T-cell (primary cell): ENCODE results near the gene COX4I1. TPM values are rescaled to one million over a fixed set of nuclear protein-coding genes. Genes with fewer than 3 reads are reported as not detected.

Source experiments
- ATAC-seq, 4 experiments: fragments of 200-7000 bp in 3 of 4; fragments of 150-1000 bp in 1 of 4; cut with Tn5 transposase; replicated peaks in 1 of 4; 1 replicate in 3 of 4; 2 replicates in 1 of 4; pipeline ENCODE4 v1.10.0; 2021; ENCODE audit warnings: moderate library complexity in 3 of 4, mild to moderate bottlenecking in 2 of 4, moderate number of reproducible peaks in 1 of 4
- CTCF ChIA-PET, 2 donors: fragments of 300-600 bp; sonication (Branson Sonifier 250); formaldehyde crosslinking; loops; one replicate each; lab custom pipeline; 2022; ENCODE audit warnings: antibody characterized with exemption in 2 of 2; lab: Charles Lee
- POLR2A ChIA-PET, 2 donors: fragments of 300-600 bp; sonication (Branson Sonifier 250); formaldehyde crosslinking; loops; one replicate each; lab custom pipeline; 2022; ENCODE audit warnings: antibody characterized with exemption in 2 of 2; lab: Charles Lee
- DNase-seq, 35 experiments: peaks; one replicate each; pipeline versions ENCODE4 v3.0.0 to v3.0.0-alpha.2; 2013 to 2023
- H3K27ac ChIP-seq: one replicate; pipeline ENCODE4 v1.5.1; 2013; ENCODE audit warnings: low read length
- H3K27me3 ChIP-seq, 2 experiments: replicated peaks in 1 of 2; 1 replicate in 1 of 2; 2 replicates in 1 of 2; pipeline versions ENCODE4 v1.6.1 to v1.7.0; 2013; ENCODE audit warnings: low read length in 1 of 2, mixed read lengths in 1 of 2; ENCODE audit not compliant: control insufficient read depth in 2 of 2, insufficient read depth in 2 of 2; ENCODE audit errors: extremely low read depth in 1 of 2
- H3K36me3 ChIP-seq, 2 donors: 1 replicate in 1 of 2; 2 replicates in 1 of 2; pipeline versions ENCODE4 v1.6.1 to v1.7.0; 2013; ENCODE audit warnings: low read length in 1 of 2; ENCODE audit not compliant: control insufficient read depth in 2 of 2, insufficient read depth in 1 of 2; ENCODE audit errors: extremely low read depth in 1 of 2
- H3K4me1 ChIP-seq, 2 experiments: 1 replicate in 1 of 2; 2 replicates in 1 of 2; pipeline versions ENCODE4 v1.6.1 to v1.7.0; 2013; ENCODE audit warnings: low read length in 2 of 2, mixed read lengths in 1 of 2; ENCODE audit not compliant: insufficient read depth in 2 of 2, control insufficient read depth in 1 of 2; ENCODE audit errors: extremely low read depth in 1 of 2
- H3K4me3 ChIP-seq, 2 donors: 1 replicate in 1 of 2; 2 replicates in 1 of 2; pipeline versions ENCODE4 v1.5.1 to v1.7.0; 2013; ENCODE audit warnings: mild to moderate bottlenecking in 2 of 2, low read length in 1 of 2, moderate library complexity in 1 of 2; ENCODE audit not compliant: control insufficient read depth in 1 of 2; ENCODE audit errors: extremely low read depth in 1 of 2
- H3K9me3 ChIP-seq: 2 replicates; pipeline ENCODE4 v1.7.0; 2013
- H3K27ac Mint-ChIP-seq, 2 donors: one replicate each; pipeline ENCODE4 v1.8.0; 2020 to 2021; ENCODE audit warnings: mild to moderate bottlenecking in 2 of 2, mixed read lengths in 2 of 2
- H3K27me3 Mint-ChIP-seq, 2 donors: one replicate each; pipeline ENCODE4 v1.8.0; 2021 to 2022; ENCODE audit warnings: mixed read lengths in 2 of 2
- H3K36me3 Mint-ChIP-seq: one replicate; pipeline ENCODE4 v1.8.0; 2021; ENCODE audit warnings: mixed read lengths
- H3K4me1 Mint-ChIP-seq, 3 donors: one replicate each; pipeline ENCODE4 v1.8.0; 2020 to 2022; ENCODE audit warnings: mixed read lengths in 3 of 3, mild to moderate bottlenecking in 1 of 3
- H3K4me3 Mint-ChIP-seq, 3 donors: one replicate each; pipeline ENCODE4 v1.8.0; 2020 to 2022; ENCODE audit warnings: mild to moderate bottlenecking in 3 of 3, mixed read lengths in 3 of 3, moderate library complexity in 3 of 3
- H3K9me3 Mint-ChIP-seq, 3 donors: one replicate each; pipeline ENCODE4 v1.8.0; 2020 to 2022; ENCODE audit warnings: mixed read lengths in 3 of 3
- WGBS: methylation state at CpG from one replicate; pipeline ENCODE4 v1.1.5; 2013; ENCODE audit warnings: missing lambda C conversion rate; ENCODE audit not compliant: insufficient coverage; 5-methylcytosine and 5-hydroxymethylcytosine counted together
- total RNA-seq, 35 experiments: library from RNA in 6 of 35; stranded (reverse) in 6 of 35; fragments of 120-200 nt in 1 of 35; gene quantifications; one replicate each; pipeline versions ENCODE4 v1.2.1 to v1.2.4 and lab custom pipeline; 2013 to 2026

Gene COX4I1
- total RNA-seq, 5 donors from 2014 or later (not counting 1 experiment from before 2014, with no cell fraction given): 542 to 606 (median 574) TPM

DNA sequence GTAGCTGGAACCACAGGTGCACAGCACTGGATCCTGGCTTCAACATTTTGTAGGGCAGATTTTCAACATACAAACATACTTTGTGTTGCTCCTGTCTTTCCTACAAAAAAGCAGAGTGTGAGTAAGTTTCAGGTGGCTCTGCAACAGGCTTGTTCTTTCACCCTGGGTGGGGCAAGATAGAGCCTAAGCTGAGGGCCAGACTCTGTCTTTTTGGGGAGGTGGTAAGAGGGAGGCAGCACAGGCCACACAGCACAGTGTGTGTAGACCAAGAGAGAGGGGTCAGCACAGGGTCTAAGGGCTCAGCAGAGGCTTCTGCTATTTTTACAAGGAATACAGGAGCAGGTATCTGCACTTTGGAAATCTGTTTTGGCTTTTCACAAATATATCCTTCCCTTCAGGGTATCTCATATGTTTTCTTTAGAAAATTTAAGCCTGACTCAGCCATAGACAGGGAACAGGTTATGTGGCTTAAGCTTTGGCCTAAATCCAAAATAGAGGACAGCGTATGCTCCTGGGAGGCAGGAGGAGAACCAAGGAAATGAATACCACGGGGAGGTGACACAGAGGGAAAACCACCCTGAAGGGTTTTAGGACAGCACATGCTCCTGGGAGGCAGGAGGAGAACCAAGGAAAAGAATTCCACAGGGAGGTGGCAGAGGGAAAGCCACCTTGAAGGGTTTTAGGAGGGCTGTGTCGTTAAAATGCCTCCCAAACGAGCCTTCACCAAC, 21.7 kb upstream of the COX4I1 start:
- no peaks in the 10 kb centered on the region for H3K27me3 Mint-ChIP-seq
- Histone ChIP-seq H3K4me3 (no peak overlapping the region), H3K9me3 (no peaks in the 10 kb centered on the region), H3K36me3 (peaks cover 8 to 53% of the 10 kb centered on the region in 2 donors), H3K27me3 (no peaks in the 10 kb centered on the region), H3K27ac (no peak overlapping the region), H3K4me1 (peaks cover 0 to 4% of the 10 kb centered on the region in 2 experiments)
- H3K36me3 Mint-ChIP-seq: peaks cover 45% of the 10 kb centered on the region
- DNase-seq (no peak), ATAC-seq (no peak)
- H3K4me3 Mint-ChIP-seq: no peak overlapping the region
- no peaks in the 10 kb centered on the region for H3K9me3 Mint-ChIP-seq
- peak overlapping the region in 1 of 2 donors; percentile 16 for H3K27ac Mint-ChIP-seq
- ChIA-PET CTCF (interaction anchor here in 1 of 2 donors (0.9 kb wide), 1 partner anchor 42 kb away, joined by 4 read pairs; no protein-coding TSS in a partner anchor), POLR2A (interaction anchor here in 1 of 2 donors (0.6 kb wide), 1 partner anchor 85 kb away, joined by 3 read pairs; no protein-coding TSS in a partner anchor)
- WGBS: 100% methylated on average over 1 of the region's 4 CpGs
- no peaks in the 10 kb centered on the region for H3K4me1 Mint-ChIP-seq

DNA sequence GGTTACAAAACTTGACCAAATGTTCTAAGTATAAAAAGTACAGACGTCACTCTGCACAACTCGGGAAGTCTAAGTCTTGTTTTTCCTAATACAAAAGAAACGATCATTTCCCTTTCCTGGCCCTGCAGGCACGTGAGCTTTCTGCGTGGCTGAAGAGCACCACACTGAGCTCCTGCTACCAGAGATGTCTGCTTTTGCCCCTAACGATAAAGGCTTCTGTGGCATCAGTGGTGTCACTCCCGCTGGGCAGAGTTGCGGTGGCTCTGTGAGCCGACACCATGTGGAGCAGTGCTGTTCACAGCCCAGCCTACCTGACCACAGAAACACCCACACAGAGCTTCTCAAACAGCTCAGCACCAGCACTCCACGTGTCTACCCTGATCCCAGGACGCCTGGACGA, 20.6 kb upstream of the COX4I1 start:
- no peak overlapping the region for H3K27ac ChIP-seq
- peaks cover 0 to 4% of the 10 kb centered on the region in 2 experiments for H3K4me1 ChIP-seq
- ATAC-seq (peak in 1 of 4 experiments; percentile 48), DNase-seq (peak in 5 of 35 experiments; percentile 5 to 41 (median 15))
- Mint-ChIP-seq H3K27me3 (no peaks in the 10 kb centered on the region), H3K27ac (peak overlapping the region in 1 of 2 donors; percentile 52), H3K36me3 (peaks cover 51% of the 10 kb centered on the region), H3K4me3 (no peak overlapping the region), H3K4me1 (no peaks in the 10 kb centered on the region), H3K9me3 (no peaks in the 10 kb centered on the region)
- no peak overlapping the region for H3K4me3 ChIP-seq
- no peaks in the 10 kb centered on the region for H3K27me3 ChIP-seq
- H3K9me3 ChIP-seq: no peaks in the 10 kb centered on the region
- ChIA-PET POLR2A (interaction anchor here in 1 of 2 donors (0.7 kb wide), 1 partner anchor 11 kb away, joined by 4 read pairs; no protein-coding TSS in a partner anchor), CTCF (no interaction called here)
- 35% methylated on average over 9 of the region's 12 CpGs for WGBS
- peaks cover 8 to 59% of the 10 kb centered on the region in 2 donors for H3K36me3 ChIP-seq

GRCh38 chr16:85780281-85780680, 19.2 kb upstream of the COX4I1 start:
- Mint-ChIP-seq H3K9me3 (no peaks in the 10 kb centered on the region), H3K4me1 (no peaks in the 10 kb centered on the region), H3K36me3 (peaks cover 51% of the 10 kb centered on the region), H3K27ac (no peak overlapping the region), H3K4me3 (no peak overlapping the region), H3K27me3 (no peaks in the 10 kb centered on the region)
- Histone ChIP-seq H3K27me3 (no peaks in the 10 kb centered on the region), H3K4me3 (no peak overlapping the region), H3K4me1 (peaks cover 0 to 4% of the 10 kb centered on the region in 2 experiments), H3K27ac (no peak overlapping the region), H3K36me3 (peaks cover 8 to 59% of the 10 kb centered on the region in 2 donors), H3K9me3 (no peaks in the 10 kb centered on the region)
- WGBS: 91% methylated on average over 26 of the region's 26 CpGs
- DNase-seq: no peak
- ChIA-PET POLR2A (no interaction called here), CTCF (no interaction called here)
- no peak for ATAC-seq

- DNase-seq (no peak), ATAC-seq (no peak)
- H3K9me3 ChIP-seq: no peaks in the 10 kb centered on the region
- peaks cover 0 to 4% of the 10 kb centered on the region in 2 experiments for H3K4me1 ChIP-seq
- Mint-ChIP-seq H3K36me3 (peaks cover 60% of the 10 kb centered on the region), H3K4me1 (peaks cover 0 to 7% (median 0%) of the 10 kb centered on the region in 3 donors), H3K27ac (no peak overlapping the region), H3K27me3 (no peaks in the 10 kb centered on the region), H3K4me3 (no peak overlapping the region), H3K9me3 (no peaks in the 10 kb centered on the region)
- POLR2A ChIA-PET: no interaction called here
- no peaks in the 10 kb centered on the region for H3K27me3 ChIP-seq
- no peak overlapping the region for H3K4me3 ChIP-seq
- CTCF ChIA-PET: no interaction called here
- 92% methylated on average over 6 of the region's 10 CpGs for WGBS
- H3K27ac ChIP-seq: no peak overlapping the region
- H3K36me3 ChIP-seq: peaks cover 8 to 62% of the 10 kb centered on the region in 2 donors
Observed at GRCh38 chr16:85781156-85781555, 18.3 kb upstream of the COX4I1 start.

DNA sequence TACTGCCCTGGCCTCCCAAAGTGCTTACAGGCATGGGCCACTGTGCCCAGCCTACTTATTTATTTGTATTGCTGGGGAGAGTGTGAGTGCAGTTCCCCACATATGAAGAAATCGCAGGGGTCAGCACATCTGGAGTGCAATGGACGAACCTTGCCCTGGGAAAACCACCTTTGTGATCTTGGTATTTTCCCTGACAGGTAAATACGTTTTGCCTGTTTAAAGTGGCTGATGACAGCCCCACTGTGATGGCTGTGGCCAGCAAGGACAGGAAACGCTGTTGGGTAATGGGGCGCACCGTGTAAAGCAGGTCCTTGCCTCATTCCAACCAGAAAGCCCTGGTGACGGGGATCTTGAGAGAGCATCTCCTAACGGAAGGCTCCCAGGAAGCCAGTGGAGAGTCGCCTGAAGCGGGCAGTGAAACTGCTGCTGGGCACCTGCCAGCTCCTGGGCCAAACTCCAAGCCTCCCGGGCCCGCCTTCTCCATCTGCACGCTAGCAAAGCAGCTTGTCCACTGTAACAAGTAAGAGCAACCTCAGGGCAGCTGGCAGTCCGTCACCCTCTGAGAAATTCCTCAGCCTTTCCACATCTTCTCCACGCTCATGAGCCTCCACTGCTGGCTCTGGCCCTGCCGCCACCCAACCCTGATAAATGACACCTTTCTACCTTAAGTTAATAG, 17.7 kb upstream of the COX4I1 start:
- ChIA-PET POLR2A (no interaction called here), CTCF (no interaction called here)
- peaks cover 8 to 64% of the 10 kb centered on the region in 2 donors for H3K36me3 ChIP-seq
- no peak overlapping the region for H3K4me3 ChIP-seq
- ATAC-seq (no peak), DNase-seq (no peak)
- Mint-ChIP-seq H3K27ac (peak overlapping the region in 1 of 2 donors; percentile 61), H3K4me3 (no peak overlapping the region), H3K36me3 (peaks cover 57% of the 10 kb centered on the region), H3K4me1 (peaks cover 0 to 9% (median 0%) of the 10 kb centered on the region in 3 donors), H3K9me3 (no peaks in the 10 kb centered on the region), H3K27me3 (no peaks in the 10 kb centered on the region)
- H3K4me1 ChIP-seq: peaks cover 0 to 4% of the 10 kb centered on the region in 2 experiments
- H3K9me3 ChIP-seq: no peaks in the 10 kb centered on the region
- H3K27ac ChIP-seq: no peak overlapping the region
- H3K27me3 ChIP-seq: no peaks in the 10 kb centered on the region
- 96% methylated on average over 16 of the region's 16 CpGs for WGBS

DNA sequence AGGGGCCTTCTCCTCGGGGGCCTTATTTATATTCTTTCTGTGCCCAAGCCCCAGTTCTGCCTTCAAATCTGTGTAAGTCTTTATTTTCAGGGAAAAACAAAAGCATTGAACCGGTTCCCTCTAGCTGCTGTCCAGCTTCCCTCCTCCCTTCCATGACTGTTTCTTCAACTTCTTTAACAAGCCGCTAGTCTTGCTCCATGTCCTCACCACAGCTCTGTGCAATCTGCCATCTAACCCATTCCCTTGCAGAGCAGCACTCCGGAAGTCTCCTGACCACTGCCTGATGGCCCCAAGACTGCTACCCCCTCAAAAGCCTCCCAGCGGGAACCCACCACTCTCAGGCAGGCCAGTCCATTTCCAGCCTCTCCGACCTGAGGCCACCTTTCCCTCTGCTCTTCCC, 17.0 kb upstream of the COX4I1 start:
- no peak overlapping the region for H3K27ac ChIP-seq
- H3K36me3 ChIP-seq: peaks cover 8 to 66% of the 10 kb centered on the region in 2 donors
- 94% methylated on average over 6 of the region's 6 CpGs for whole genome bisulfite sequencing
- H3K4me1 Mint-ChIP-seq: peaks cover 0 to 9% (median 0%) of the 10 kb centered on the region in 3 donors
- H3K27me3 Mint-ChIP-seq: no peaks in the 10 kb centered on the region
- no peak for DNase-seq
- POLR2A ChIA-PET: no interaction called here
- no peaks in the 10 kb centered on the region for H3K9me3 ChIP-seq
- H3K4me3 Mint-ChIP-seq: no peak overlapping the region
- H3K27ac Mint-ChIP-seq: peak overlapping the region; percentile 1 to 61
- ATAC-seq: no peak
- H3K36me3 Mint-ChIP-seq: peaks cover 57% of the 10 kb centered on the region
- H3K9me3 Mint-ChIP-seq: no peaks in the 10 kb centered on the region
- CTCF ChIA-PET: no interaction called here
- no peaks in the 10 kb centered on the region for H3K27me3 ChIP-seq
- H3K4me3 ChIP-seq: no peak overlapping the region
- H3K4me1 ChIP-seq: peaks cover 0 to 4% of the 10 kb centered on the region in 2 experiments
